GM19023 (cell line): ENCODE measurements around the gene ZC2HC1B.

Experiments
- ATAC-seq: cut with Tn5 transposase; IDR thresholded peaks from one replicate; pipeline ENCODE4 v1.9.1; 2021; ENCODE audit warnings: mild to moderate bottlenecking, moderate library complexity; ENCODE audit not compliant: unreplicated experiment

Gene ZC2HC1B

DNA sequence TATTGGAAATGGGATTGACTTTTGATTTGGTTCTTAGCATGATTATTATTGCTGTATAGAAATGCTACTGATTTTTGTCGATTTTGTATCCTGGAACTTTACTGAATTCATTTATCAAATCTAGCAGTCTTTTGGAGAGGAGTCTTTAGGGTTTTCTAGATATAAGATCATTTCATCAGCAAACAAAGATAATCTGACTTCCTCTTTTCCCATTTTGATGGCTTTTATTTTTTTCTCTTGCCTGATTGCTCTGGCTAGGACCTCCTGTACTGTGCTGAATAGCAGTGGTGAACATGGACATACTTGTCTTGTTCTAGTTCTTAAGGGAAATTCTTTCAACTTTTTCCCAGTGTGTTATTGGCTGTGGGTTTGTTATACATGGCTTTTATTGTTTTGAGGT lies 64.6 kb downstream of the ZC2HC1B start:
- no peak for ATAC-seq

- no peak for ATAC-seq
Observed at GRCh38 chr6:143929975-143930374, 65.7 kb downstream of the ZC2HC1B start.

DNA sequence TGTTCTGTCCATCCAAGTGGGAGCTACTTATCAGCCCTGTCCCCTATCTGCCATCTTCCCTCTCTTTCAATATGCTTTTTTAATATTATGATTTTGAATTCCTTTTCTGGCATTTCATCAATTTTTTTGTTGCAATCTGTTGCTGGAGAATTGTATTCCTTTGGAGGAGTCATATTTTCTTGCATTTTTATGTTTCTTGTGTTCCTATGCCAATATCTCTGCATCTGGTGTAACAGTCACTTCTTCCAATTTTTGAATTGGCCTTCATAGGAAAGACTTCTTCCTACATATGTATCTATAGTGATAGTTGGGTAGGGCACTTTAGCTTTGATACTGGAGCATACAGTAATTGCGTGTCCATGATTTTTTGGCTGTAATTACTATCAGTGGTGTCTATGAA lies 70.1 kb downstream of the ZC2HC1B start:
- ATAC-seq = no peak

DNA sequence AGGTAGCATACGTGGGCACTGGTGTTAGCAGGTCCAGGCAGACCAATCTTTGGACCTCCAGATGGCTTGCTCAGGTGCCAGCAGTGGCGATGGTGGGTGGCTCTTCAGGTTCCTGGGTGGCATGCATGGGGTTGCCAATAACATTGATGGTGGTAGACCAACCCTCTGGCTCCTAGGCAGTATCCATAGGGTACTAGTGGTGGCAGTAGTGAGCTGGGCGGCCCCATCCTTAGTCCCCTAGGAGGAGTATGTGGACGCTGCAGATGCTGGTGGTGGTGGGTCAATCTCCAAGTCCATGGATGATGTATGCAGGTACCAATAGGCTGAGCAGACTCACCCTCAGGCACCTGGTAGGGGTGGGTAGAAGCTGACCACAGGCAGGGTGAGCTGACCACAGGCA lies 70.6 kb downstream of the ZC2HC1B start:
- ATAC-seq = no peak

GRCh38 chr6:143936347-143936746 lies 72.1 kb downstream of the ZC2HC1B start:
- ATAC-seq = no peak

- ATAC-seq = no peak
Observed at GRCh38 chr6:143936778-143937667, 72.7 kb downstream of the ZC2HC1B start.

- ATAC-seq = no peak
Observed at GRCh38 chr6:143937668-143937970, 73.3 kb downstream of the ZC2HC1B start.

GRCh38 chr6:143939364-143939763 lies 75.1 kb downstream of the ZC2HC1B start:
- ATAC-seq = no peak

- ATAC-seq = peak; percentile 98
Observed at GRCh38 chr6:143940011-143940597, 75.8 kb downstream of the ZC2HC1B start.

DNA sequence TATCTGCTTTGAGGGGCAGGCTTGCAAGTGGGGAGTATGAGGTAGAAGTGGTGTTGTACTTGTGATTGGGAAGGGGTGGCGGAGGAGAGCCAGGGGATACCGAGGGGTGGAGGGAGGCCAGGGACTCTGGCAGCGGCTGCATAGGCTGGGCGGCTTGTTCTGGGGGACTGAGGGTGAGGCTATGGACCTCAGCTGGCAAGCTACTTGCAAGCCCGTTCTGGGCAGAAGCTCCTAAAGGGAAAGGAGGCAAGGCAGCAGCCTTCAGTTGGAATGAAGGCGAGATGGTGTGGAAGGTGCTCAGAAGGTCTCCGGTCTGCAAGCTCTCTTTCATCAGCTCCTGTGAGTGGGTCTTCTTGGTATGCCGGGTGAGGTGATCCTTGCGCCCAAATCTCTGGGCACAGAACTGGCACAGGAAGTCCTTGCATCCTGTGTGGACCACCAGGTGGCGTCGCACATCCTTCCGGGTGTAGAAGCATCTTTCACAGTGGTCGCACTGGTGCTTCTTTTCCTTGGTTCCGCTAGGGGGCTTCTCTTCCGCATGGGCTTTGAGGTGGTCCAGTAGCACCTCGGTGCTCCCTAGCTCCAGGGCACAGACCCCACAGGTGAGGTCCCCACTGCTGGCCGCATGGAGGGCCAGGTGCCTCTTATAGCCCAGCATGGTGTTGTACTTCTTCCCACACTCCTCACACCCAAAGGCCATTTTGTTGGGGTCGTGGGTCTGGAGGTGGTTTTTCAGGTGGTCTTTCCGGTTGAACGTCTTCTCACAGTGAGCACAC lies 77.8 kb downstream of the ZC2HC1B start:
- ATAC-seq = peak; percentile 49

GRCh38 chr6:143948208-143948607 lies 83.9 kb downstream of the ZC2HC1B start:
- no peak for ATAC-seq

- ATAC-seq = no peak
Observed at GRCh38 chr6:143949535-143949934, 85.3 kb downstream of the ZC2HC1B start.

DNA sequence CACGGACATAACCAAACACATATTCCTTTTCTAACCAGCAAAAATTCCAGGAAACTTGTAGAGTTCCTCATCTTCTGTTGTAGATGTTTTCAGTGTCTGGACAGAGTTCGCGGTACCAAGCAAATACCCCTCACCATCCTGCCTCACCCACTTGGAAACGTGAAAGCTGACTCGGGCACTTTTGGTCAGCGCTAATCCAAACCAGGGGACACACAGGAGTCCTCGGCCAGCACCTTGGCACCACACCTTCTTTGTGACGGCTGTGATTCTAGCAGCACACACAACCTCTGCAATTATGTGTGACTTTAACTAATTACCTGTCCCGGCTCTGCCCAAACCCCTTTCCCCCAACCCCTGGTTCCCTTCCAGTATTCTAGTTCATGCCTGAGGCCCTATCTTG lies 85.7 kb downstream of the ZC2HC1B start:
- no peak for ATAC-seq

DNA sequence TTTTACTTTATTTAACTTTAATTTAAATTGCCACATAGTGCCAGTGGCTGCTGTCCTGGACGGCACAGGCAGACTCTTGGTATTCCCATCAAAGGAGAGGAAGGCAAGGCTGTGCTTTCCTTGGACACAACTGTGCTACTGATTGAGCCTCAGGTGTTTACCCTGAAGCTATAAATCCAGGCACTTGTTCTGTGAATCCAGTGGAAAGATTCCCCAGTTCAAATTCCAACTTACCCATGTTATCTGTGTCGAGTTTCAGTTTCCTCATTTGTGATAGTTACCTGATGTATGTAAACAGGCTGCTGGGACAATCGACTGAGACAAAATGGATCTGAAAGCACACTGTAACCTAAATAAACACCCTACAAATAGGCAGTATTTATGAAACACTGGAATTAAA lies 86.6 kb downstream of the ZC2HC1B start:
- ATAC-seq = no peak

DNA sequence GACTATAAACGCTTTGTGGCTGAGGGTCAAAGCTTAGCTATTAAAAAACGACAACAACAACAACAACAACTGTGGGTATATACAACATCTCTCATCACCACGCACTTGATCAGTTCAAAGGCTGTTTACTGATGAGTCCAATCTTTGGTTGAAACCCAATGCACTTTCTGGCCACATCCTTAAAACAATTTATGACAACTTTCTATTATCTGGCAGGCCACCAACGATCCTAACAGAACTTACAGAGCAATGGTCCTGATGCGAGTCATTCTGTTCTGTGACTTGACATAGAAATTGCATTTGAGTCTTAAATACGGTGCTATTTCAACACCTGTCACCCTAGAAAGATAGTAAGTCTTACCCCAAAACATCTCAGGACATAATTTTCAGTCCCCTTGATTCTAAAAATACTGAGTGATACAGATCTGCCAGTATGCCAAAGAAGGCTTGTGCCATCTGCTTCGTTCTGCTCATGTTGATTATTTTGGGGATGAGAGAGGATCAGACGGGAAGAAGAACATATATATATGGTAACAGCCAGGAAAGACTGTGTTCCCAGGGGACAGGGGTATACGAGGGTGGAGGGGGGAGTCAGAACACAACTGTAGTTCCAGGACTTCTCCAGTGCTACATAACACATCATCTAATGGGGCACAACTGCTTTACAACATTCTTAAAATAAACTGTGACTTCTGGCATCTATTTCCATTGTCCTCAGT lies 87.9 kb downstream of the ZC2HC1B start:
- no peak for ATAC-seq

DNA sequence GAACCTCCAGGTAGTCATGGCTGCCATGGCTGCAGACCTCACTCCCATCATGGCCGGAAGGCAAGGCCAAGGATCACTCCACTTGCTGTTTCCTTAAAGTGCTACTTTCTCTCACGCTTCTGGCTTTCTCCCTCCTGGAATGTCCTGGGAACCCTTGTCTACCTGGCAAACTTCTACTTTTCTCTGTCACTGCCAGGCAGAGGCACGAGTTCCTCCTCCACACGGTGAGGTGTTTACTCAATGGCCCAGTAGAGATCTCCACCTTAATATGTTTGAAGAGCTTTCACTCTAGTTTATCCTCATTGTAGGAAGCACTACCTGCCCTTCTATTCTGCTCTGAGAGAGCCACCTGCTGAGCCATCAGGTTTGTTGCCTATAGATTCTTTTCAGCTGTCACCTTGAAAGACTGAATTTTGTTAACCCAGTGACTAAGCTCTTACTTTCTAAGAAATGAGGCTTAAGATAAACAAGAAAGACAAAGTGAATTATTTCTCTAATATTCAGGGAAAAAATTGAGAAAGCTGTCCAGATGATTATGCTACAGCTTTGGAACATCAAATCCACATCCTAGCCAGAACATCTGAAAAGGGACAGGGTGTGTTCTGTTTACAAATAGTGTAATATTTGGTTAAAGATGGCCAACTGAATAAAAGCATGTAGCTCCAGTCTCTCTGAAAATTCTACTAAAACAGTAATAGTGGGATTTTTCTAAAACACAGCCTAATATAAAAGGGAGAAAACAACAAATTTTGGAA lies 88.8 kb downstream of the ZC2HC1B start:
- ATAC-seq = no peak

DNA sequence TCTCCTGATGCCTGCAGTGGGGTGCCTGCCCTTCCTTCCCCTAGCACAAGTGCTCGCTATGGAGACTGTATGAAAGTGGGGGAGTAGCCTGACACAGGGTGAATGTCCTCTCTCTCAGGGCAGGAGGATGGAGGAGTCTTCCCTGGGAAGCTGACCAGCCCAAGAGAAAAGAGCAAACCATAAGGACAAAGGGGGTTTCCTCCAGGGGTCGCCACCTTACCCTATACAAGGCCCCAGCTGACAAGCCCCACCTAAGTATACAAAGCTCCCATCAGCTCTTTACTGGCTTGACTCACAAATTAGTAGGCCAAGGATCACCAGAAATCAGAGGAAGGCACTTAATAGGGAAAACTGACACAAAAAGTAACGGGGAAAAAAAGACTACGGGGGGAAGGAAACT lies 89.6 kb downstream of the ZC2HC1B start:
- no peak for ATAC-seq

DNA sequence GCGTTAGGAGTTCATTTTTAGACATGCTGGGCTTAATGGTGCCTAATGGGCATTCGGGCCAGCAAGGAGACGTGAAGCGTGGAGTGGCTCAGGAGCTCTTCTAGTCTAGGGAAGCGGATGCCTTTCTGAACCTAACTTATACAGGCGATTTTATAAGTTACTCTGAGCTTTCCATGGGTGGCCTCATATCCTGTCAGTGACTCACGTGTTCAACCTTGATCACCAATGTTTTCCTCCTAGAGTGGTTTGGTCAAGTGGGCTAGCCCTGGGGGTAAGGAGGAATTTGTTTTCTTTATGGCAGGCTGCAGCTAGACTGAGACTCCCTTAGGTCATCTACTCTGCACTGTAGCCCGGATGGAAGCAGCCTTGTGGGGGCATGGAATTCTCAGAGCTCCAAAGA lies 91.7 kb downstream of the ZC2HC1B start:
- no peak for ATAC-seq

- no peak for ATAC-seq
Observed at GRCh38 chr6:143957679-143958274, 93.5 kb downstream of the ZC2HC1B start.

GRCh38 chr6:143958839-143959399 lies 94.6 kb downstream of the ZC2HC1B start:
- ATAC-seq = no peak
